Activated naive CD8-positive, alpha-beta T cell treated with anti-CD3 and anti-CD28 coated beads, Interleukin-2, amount 10 ng/mL, durations not matched to agents 7 days and 5 days (primary cell): ENCODE results near the gene SNX30. TPM values are rescaled to one million over a fixed set of nuclear protein-coding genes. Genes with fewer than 3 reads are reported as not detected.
A peak's percentile ranks its signal among the peaks of the same experiment; 100 is the strongest.

Experiments
- ATAC-seq: fragments of 150-1000 bp; cut with Tn5 transposase; one replicate; pipeline ENCODE4 v1.10.0; 2021; ENCODE audit warnings: low read depth, moderate library complexity
- POLR2A ChIA-PET: fragments of 350-600 bp; sonication (Branson Sonifier 250); formaldehyde crosslinking; loops from one replicate; lab custom pipeline; 2021; ENCODE audit warnings: antibody characterized with exemption; lab: Charles Lee
- DNase-seq: peaks from one replicate; pipeline ENCODE4 v3.0.0; 2021
- H3K27ac Mint-ChIP-seq: one replicate; pipeline ENCODE4 v1.8.0; 2022; ENCODE audit warnings: mild to moderate bottlenecking, mixed read lengths
- H3K27me3 Mint-ChIP-seq: one replicate; pipeline ENCODE4 v1.8.0; 2022; ENCODE audit warnings: mild to moderate bottlenecking, moderate library complexity, mixed read lengths
- H3K36me3 Mint-ChIP-seq: one replicate; pipeline ENCODE4 v1.8.0; 2021; ENCODE audit warnings: mild to moderate bottlenecking, mixed read lengths
- H3K4me1 Mint-ChIP-seq: one replicate; pipeline ENCODE4 v1.8.0; 2021; ENCODE audit warnings: mixed read lengths
- H3K4me3 Mint-ChIP-seq: one replicate; pipeline ENCODE4 v1.8.0; 2022; ENCODE audit warnings: mild to moderate bottlenecking, moderate library complexity, mixed read lengths
- H3K9me3 Mint-ChIP-seq: one replicate; pipeline ENCODE4 v1.8.0; 2021; ENCODE audit warnings: mixed read lengths
- total RNA-seq, 2 experiments: library from RNA; stranded (reverse); gene quantifications; one replicate each; pipeline ENCODE4 v1.2.3, GENCODE V29; 2021

Gene SNX30
- total RNA-seq, 2 experiments from 2014 or later = 9.0 to 9.6 TPM

DNA sequence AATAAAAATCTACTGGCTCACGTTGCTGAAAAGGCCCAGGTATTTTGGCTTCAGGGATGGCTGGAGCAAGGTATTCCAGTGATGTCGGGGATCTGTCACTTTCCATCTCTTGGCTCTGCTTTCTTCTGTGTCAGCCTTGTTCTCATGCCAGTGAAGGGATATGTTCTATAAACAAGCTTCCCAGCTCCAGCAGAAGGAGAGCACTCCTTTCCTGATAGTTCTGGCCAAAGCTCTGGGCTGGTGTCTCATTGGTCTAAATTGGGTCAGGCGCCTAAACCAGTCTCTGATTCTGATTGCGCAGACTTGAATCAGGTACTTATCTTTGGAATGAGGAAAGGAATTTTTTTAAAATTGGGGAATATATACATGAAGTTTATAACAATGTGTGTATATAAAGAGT is 5.1 kb downstream of the SNX30 start:
- ATAC-seq (no peak), DNase-seq (no peak)
- H3K4me3 Mint-ChIP-seq = peak overlapping the region; percentile 11
- no peak overlapping the region for H3K27ac Mint-ChIP-seq
- H3K36me3 Mint-ChIP-seq = peaks cover 27% of the 10 kb centered on the region
- POLR2A ChIA-PET = no interaction called here
- H3K4me1 Mint-ChIP-seq = peaks cover 67% of the 10 kb centered on the region
- no peaks in the 10 kb centered on the region for H3K27me3 Mint-ChIP-seq
- H3K9me3 Mint-ChIP-seq = no peaks in the 10 kb centered on the region

DNA sequence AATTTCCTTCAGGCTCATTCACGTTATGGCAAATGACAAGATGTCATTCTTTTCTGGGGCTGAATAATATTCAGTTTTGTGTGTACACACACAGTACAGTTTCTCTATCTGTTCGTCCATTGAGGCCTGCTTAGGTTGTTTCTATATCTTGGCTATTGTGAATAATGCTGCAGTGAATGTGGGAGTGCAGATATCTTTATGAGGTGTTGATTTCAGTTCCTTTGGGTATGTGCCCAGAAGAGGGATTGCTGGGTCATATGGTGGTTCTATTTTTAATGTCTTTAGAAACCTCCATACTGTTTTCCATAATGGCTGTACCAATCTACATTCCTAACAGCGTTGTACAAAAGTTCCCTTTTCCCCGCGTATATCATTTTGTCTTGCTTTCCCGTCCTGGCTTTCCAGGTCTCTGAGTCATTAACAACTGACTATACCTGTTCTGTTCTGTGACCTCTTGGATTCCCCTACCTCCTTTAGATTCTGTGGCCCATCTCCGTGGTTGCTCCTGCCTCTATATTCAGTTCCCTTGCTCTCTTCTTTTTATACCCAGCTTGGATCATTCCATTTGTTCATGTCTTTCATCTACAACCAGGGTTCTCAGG is 6.8 kb downstream of the SNX30 start:
- H3K27ac Mint-ChIP-seq = no peak overlapping the region
- no peak for DNase-seq
- no peaks in the 10 kb centered on the region for H3K9me3 Mint-ChIP-seq
- no peaks in the 10 kb centered on the region for H3K27me3 Mint-ChIP-seq
- ATAC-seq = no peak
- peaks cover 60% of the 10 kb centered on the region for H3K4me1 Mint-ChIP-seq
- POLR2A ChIA-PET = no interaction called here
- H3K4me3 Mint-ChIP-seq = no peak overlapping the region
- H3K36me3 Mint-ChIP-seq = peaks cover 27% of the 10 kb centered on the region

GRCh38 chr9:112757940-112758339 is 7.4 kb downstream of the SNX30 start:
- ATAC-seq = no peak
- peaks cover 55% of the 10 kb centered on the region for H3K4me1 Mint-ChIP-seq
- no peak overlapping the region for H3K27ac Mint-ChIP-seq
- H3K27me3 Mint-ChIP-seq = no peaks in the 10 kb centered on the region
- POLR2A ChIA-PET = no interaction called here
- peaks cover 27% of the 10 kb centered on the region for H3K36me3 Mint-ChIP-seq
- no peak overlapping the region for H3K4me3 Mint-ChIP-seq
- no peak for DNase-seq
- no peaks in the 10 kb centered on the region for H3K9me3 Mint-ChIP-seq

DNA sequence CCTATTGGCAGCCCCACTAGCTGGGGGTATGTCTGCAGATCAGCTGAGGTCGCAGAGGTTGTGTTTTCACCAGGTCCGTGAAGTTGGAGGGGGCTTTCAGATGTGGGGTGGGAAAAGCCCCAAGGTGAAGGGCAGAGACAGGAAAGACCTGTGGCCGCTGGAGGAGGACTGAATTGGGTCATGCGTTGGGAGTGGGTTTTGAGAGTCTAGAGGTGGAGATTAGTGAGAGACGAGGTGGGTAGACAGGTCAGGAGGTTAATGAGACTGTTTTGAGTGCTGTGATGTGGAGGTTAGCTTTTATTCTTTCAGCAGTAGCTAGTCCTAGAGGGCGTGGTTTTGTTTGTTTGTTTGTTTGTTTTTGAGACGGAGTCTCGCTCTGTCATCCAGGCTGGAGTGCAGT is 10.3 kb downstream of the SNX30 start:
- H3K27me3 Mint-ChIP-seq = no peaks in the 10 kb centered on the region
- no peak overlapping the region for H3K4me3 Mint-ChIP-seq
- peaks cover 24% of the 10 kb centered on the region for H3K36me3 Mint-ChIP-seq
- no peaks in the 10 kb centered on the region for H3K9me3 Mint-ChIP-seq
- H3K27ac Mint-ChIP-seq = no peak overlapping the region
- ATAC-seq (no peak), DNase-seq (no peak)
- H3K4me1 Mint-ChIP-seq = peaks cover 32% of the 10 kb centered on the region
- POLR2A ChIA-PET = no interaction called here

DNA sequence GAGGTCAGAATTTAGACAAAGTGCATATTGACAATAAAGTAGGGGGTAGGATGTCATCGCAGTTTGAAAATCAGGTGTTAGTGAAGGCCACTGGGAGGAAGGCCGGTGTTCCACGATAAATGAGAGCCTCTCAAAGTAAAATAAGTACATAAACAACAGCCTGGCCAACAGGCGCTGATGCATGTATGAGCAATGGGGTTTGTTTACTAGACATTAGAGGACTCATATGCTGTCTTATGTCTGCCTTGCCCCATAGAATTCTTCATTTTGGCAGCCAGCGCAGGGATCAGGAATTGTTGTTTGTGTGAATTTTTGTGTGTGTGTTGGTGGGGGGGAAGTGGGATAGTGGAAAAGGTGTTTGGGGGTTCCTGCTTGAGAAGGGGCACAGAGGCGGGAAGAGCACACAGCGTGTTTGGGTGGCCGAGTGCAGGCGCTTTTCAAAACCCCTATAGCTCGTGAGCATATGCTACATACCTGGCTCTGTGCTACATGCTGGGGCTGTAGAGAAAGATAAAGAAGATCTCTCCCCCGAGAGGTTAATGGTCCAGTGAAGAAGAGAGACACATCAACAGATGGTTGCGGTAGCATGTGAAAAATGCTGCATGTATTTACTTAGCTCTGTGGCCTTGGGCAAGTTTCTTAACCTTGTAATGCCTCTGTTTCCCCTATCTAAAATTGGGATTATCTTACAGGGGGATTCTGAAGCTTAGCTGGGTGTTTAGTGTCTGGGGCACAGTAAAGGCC is 11.5 kb downstream of the SNX30 start:
- H3K27me3 Mint-ChIP-seq = no peaks in the 10 kb centered on the region
- no peak for DNase-seq
- POLR2A ChIA-PET = no interaction called here
- H3K4me3 Mint-ChIP-seq = no peak overlapping the region
- H3K4me1 Mint-ChIP-seq = peaks cover 26% of the 10 kb centered on the region
- no peak overlapping the region for H3K27ac Mint-ChIP-seq
- ATAC-seq = no peak
- peaks cover 24% of the 10 kb centered on the region for H3K36me3 Mint-ChIP-seq
- peaks cover 6% of the 10 kb centered on the region for H3K9me3 Mint-ChIP-seq

DNA sequence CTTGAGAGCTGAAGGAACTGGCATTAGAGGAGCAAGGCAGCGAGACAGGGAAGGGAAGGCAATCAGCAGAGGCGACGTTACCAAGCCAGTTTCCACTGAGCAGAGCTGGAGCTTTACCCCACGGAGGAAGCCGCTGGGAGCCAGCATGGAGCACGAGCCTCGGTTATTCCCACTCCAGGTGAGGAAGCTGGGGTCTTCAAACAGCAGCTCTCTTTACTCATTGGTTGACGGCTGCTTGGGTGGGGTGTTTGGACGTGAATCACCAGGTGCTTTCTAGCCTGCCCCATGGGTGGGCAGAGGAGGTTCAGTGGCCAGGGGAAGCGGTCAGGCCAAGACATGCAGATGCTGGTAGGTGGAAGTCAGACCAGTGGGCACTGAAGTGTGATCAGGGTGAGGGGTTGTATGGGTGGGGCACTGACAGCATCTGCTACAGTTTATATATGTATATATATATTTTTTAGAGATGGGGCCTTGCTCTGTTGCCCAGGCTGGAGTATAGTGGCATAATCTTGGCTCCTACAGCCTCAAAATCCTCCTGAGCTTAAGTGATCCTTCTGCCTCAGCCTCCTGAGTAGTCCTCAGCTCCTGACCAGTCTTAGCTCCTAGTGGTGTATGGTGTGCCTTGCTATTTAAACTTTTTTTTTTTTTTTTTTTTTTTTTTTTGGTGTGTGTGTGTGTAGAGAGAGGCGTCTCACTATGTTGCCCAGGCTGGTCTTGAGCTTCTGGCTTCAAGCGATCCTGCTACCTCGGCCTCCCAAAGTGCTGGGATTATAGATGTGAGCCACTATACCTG is 12.4 kb downstream of the SNX30 start:
- POLR2A ChIA-PET = interaction anchor here (0.6 kb wide), 2 partner anchors 8 to 607 kb away, joined by 3 to 4 read pairs; no protein-coding TSS in a partner anchor
- DNase-seq (no peak), ATAC-seq (no peak)
- Mint-ChIP-seq H3K4me3 (no peak overlapping the region), H3K36me3 (peaks cover 18% of the 10 kb centered on the region), H3K4me1 (peaks cover 20% of the 10 kb centered on the region), H3K27ac (no peak overlapping the region), H3K27me3 (no peaks in the 10 kb centered on the region), H3K9me3 (peaks cover 8% of the 10 kb centered on the region)

GRCh38 chr9:112764344-112764743 is 13.8 kb downstream of the SNX30 start:
- Mint-ChIP-seq H3K36me3 (peaks cover 20% of the 10 kb centered on the region), H3K4me3 (no peak overlapping the region), H3K27me3 (no peaks in the 10 kb centered on the region), H3K4me1 (peaks cover 13% of the 10 kb centered on the region), H3K27ac (no peak overlapping the region), H3K9me3 (peaks cover 8% of the 10 kb centered on the region)
- POLR2A ChIA-PET = no interaction called here
- ATAC-seq = no peak
- DNase-seq = no peak

GRCh38 chr9:112764837-112765236 is 14.3 kb downstream of the SNX30 start:
- POLR2A ChIA-PET = no interaction called here
- peaks cover 13% of the 10 kb centered on the region for H3K4me1 Mint-ChIP-seq
- no peaks in the 10 kb centered on the region for H3K27me3 Mint-ChIP-seq
- DNase-seq = no peak
- no peak overlapping the region for H3K4me3 Mint-ChIP-seq
- H3K27ac Mint-ChIP-seq = no peak overlapping the region
- peaks cover 8% of the 10 kb centered on the region for H3K9me3 Mint-ChIP-seq
- no peak for ATAC-seq
- peaks cover 22% of the 10 kb centered on the region for H3K36me3 Mint-ChIP-seq

GRCh38 chr9:112765281-112765680 is 14.7 kb downstream of the SNX30 start:
- peaks cover 11% of the 10 kb centered on the region for H3K4me1 Mint-ChIP-seq
- POLR2A ChIA-PET = no interaction called here

DNA sequence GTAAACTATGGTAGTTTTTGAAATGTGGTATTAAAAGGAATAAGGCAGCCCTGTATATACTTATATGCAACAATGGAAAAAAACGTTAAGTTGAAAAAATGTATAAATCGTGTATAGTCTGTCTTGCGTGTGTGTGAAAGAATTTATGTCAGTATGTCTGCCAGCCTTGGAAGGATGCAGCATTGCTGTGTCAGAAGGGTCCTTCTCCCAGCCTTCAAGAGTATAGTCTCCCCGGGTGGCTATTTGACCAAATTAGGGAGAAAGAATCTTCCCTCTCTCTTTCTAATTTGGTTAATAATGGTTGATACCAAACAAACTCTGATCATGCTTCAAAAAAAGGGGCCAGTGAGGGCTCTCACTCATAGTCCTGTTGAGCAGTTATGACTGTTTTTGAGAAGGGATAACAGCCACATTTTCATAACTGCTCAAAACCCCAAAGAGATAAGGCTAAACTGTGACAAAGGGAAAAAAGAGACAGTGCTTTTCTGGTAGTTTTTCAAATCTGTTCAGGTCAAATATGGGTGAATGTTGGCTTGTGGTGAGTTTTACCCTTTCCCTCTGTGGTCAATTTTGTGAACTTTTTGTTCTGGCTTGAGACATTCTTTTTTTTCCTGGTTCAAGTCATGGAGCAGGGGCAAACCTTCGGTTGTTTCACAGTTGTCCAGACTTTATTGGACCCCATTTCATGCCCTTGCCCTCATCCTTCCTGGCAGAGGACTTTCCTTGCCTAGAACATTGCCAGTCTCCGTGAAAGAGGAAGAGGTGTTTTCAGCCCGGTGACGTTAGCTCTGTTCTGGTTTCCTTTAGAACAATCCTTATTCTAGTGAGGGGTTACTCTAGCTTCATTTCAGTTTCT is 21.0 kb downstream of the SNX30 start:
- Mint-ChIP-seq H3K27me3 (no peaks in the 10 kb centered on the region), H3K27ac (peak overlapping the region; percentile 26), H3K9me3 (peaks cover 3% of the 10 kb centered on the region), H3K4me3 (peak overlapping the region; percentile 66), H3K36me3 (peaks cover 24% of the 10 kb centered on the region), H3K4me1 (peaks cover 36% of the 10 kb centered on the region)
- peak; percentile 59 for ATAC-seq
- no peak for DNase-seq
- POLR2A ChIA-PET = interaction anchor here (1.0 kb wide), 1 partner anchor 53 kb away, joined by 3 read pairs; the partner anchor contains the start of gene INIP

More at GRCh38 chr9:112765281-112765680, 14.7 kb downstream of the SNX30 start:
- Mint-ChIP-seq H3K27ac (no peak overlapping the region), H3K27me3 (no peaks in the 10 kb centered on the region), H3K4me3 (no peak overlapping the region), H3K36me3 (peaks cover 21% of the 10 kb centered on the region), H3K9me3 (peaks cover 8% of the 10 kb centered on the region)
- DNase-seq (no peak), ATAC-seq (no peak)

DNA sequence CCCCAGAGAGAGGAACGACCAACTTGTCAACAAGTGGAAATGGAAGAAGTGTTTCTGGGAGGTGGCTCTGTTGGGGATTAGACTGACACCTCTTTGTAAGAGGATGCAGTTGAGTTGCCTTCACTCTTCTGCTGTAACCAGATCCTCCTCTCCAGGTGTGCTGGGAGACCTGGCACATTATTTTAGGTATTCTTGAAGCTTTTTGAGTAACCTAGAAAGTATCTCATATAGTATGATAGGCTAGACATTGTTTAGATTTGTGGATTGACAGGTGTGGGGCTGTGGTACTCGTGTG is 21.6 kb downstream of the SNX30 start:
- H3K36me3 Mint-ChIP-seq = peaks cover 23% of the 10 kb centered on the region
- POLR2A ChIA-PET = interaction anchor here (1.0 kb wide), 1 partner anchor 54 kb away, joined by 3 read pairs; the partner anchor contains the start of gene INIP
- ATAC-seq = no peak
- no peak overlapping the region for H3K27ac Mint-ChIP-seq
- DNase-seq = no peak
- H3K27me3 Mint-ChIP-seq = no peaks in the 10 kb centered on the region
- H3K9me3 Mint-ChIP-seq = peaks cover 3% of the 10 kb centered on the region
- H3K4me1 Mint-ChIP-seq = peaks cover 36% of the 10 kb centered on the region
- peak overlapping the region; percentile 66 for H3K4me3 Mint-ChIP-seq

DNA sequence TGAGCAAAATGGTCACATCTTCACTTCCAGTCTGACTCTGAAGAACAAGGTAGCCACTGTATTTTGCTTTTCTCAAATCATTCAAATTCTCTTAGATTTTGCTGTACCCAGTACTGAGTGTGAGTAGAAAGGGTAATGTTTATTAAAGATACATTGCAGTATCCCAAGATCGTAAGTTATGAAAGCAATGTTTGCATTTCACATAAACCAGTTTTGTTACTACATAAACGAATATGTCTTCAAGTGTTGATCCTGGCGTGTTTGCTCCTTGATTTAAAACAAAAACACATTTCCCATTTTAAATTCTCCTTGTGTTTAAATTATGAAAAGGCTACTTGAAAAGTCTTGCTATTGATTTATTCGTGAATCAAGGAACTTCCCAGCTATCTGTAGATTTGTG is 22.0 kb downstream of the SNX30 start:
- H3K36me3 Mint-ChIP-seq = peaks cover 23% of the 10 kb centered on the region
- ATAC-seq (no peak), DNase-seq (no peak)
- H3K27me3 Mint-ChIP-seq = no peaks in the 10 kb centered on the region
- POLR2A ChIA-PET = interaction anchor here (1.0 kb wide), 1 partner anchor 54 kb away, joined by 3 read pairs; the partner anchor contains the start of gene INIP
- H3K4me1 Mint-ChIP-seq = peaks cover 36% of the 10 kb centered on the region
- H3K9me3 Mint-ChIP-seq = peaks cover 3% of the 10 kb centered on the region
- H3K27ac Mint-ChIP-seq = no peak overlapping the region
- no peak overlapping the region for H3K4me3 Mint-ChIP-seq
